Keratinocyte (primary cell): ENCODE measurements around the gene CHGA. TPM values are rescaled to one million over a fixed set of nuclear protein-coding genes. Genes with fewer than 3 reads are reported as not detected.

ENCODE experiments used
- DNase-seq: peaks from one replicate; pipeline ENCODE4 v3.0.0-alpha.2; 2011; ENCODE audit warnings: low read depth, missing footprints, low spot score
- FAIRE-seq: peaks from 2 replicates; lab custom pipeline; 2011; peaks lifted over from hg19 to GRCh38; lab: Jason Lieb, UNC
- H2AFZ ChIP-seq: 2 replicates; pipeline ENCODE4 v1.6.0; 2012; ENCODE audit warnings: low read length, control low read depth, inconsistent platforms; ENCODE audit not compliant: control insufficient read depth
- H3K27ac ChIP-seq: 2 replicates; pipeline ENCODE4 v1.5.1; 2011; ENCODE audit warnings: low read length; ENCODE audit not compliant: control insufficient read depth, insufficient read depth
- H3K27me3 ChIP-seq: 3 replicates; pipeline ENCODE4 v1.6.0; 2011; ENCODE audit warnings: low read length; ENCODE audit not compliant: control insufficient read depth, insufficient read depth; ENCODE audit errors: extremely low read depth
- H3K36me3 ChIP-seq, 2 experiments: 2 replicates in 1 of 2; 3 replicates in 1 of 2; pipeline ENCODE4 v1.5.1; 2011; ENCODE audit warnings: low read length in 2 of 2, mild to moderate bottlenecking in 1 of 2; ENCODE audit not compliant: control insufficient read depth in 2 of 2, insufficient read depth in 2 of 2; ENCODE audit errors: extremely low read depth in 1 of 2
- H3K4me1 ChIP-seq: 3 replicates; pipeline ENCODE4 v1.5.1; 2011; ENCODE audit warnings: low read length; ENCODE audit not compliant: control insufficient read depth, insufficient read depth; ENCODE audit errors: extremely low read depth
- H3K4me2 ChIP-seq: 3 replicates; pipeline ENCODE4 v1.6.0; 2011; ENCODE audit warnings: low read depth, low read length; ENCODE audit not compliant: control insufficient read depth, insufficient read depth; ENCODE audit errors: extremely low read depth
- H3K4me3 ChIP-seq, 3 experiments: fragments of 200-600 bp in 1 of 3; sonication (generic) in 1 of 3; 2 replicates in 2 of 3; 3 replicates in 1 of 3; pipeline ENCODE4 v1.5.1; 2011 to 2016; ENCODE audit warnings: low read length in 3 of 3, mild to moderate bottlenecking in 3 of 3, control low read depth in 2 of 3, inconsistent platforms in 1 of 3, low read depth in 1 of 3, mixed read lengths in 1 of 3, mixed run types in 1 of 3, moderate library complexity in 1 of 3; ENCODE audit not compliant: control insufficient read depth in 2 of 3, insufficient read depth in 2 of 3; ENCODE audit errors: extremely low read depth in 1 of 3
- H3K79me2 ChIP-seq: 2 replicates; pipeline ENCODE4 v1.6.0; 2012; ENCODE audit warnings: low read length; ENCODE audit not compliant: control insufficient read depth, insufficient read depth
- H3K9ac ChIP-seq: 3 replicates; pipeline ENCODE4 v1.6.0; 2011; ENCODE audit warnings: low read length; ENCODE audit not compliant: control insufficient read depth, insufficient read depth; ENCODE audit errors: extremely low read depth
- H3K9me1 ChIP-seq: 3 replicates; pipeline ENCODE4 v1.6.0; 2011; ENCODE audit warnings: low read length; ENCODE audit not compliant: control insufficient read depth, insufficient read depth; ENCODE audit errors: extremely low read depth
- H3K9me3 ChIP-seq: 2 replicates; pipeline ENCODE4 v1.5.1; 2012; ENCODE audit warnings: low read depth, low read length; ENCODE audit not compliant: control insufficient read depth
- H4K20me1 ChIP-seq: 3 replicates; pipeline ENCODE4 v1.6.0; 2011; ENCODE audit warnings: low read length; ENCODE audit not compliant: control insufficient read depth, insufficient read depth; ENCODE audit errors: extremely low read depth
- EZH2 ChIP-seq: IDR thresholded peaks from one replicate; pipeline ENCODE4 v1.6.1; 2012; ENCODE audit warnings: inconsistent platforms, mild to moderate bottlenecking, low read length, moderate library complexity
- dilution Hi-C: fragments of 300-500 bp; cut with MboI; formaldehyde crosslinking; loops from one replicate; pipeline ENCODE4 v1.7.0; 2020; ENCODE audit warnings: low sequenced_read_pairs; ENCODE audit not compliant: extremely low pct_ligation_motif_present
- polyA plus RNA-seq, 5 experiments: library from polyadenylated mRNA; depleted of rRNA in 3 of 5; stranded (reverse) in 3 of 5; stranded (forward) in 1 of 5; unstranded in 1 of 5; fragments of >200 nt; gene quantifications; 1 replicate in 1 of 5; 2 replicates in 3 of 5; 3 replicates in 1 of 5; pipeline versions ENCODE4 v1.2.1 to v1.2.3, GENCODE V29; 2011 to 2012; ENCODE audit warnings: missing spikeins in 2 of 5, low read depth in 1 of 5, low replicate concordance in 1 of 5
- TF ChIP-seq, protein P1 (sequence below), 3 experiments: IDR thresholded peaks in 1 of 3; conservative IDR thresholded peaks in 1 of 3; optimal IDR thresholded peaks in 1 of 3; 2 replicates in 2 of 3; 3 replicates in 1 of 3; pipeline versions ENCODE3 to v1.5.1; 2011; ENCODE audit warnings: low read length in 3 of 3, mild to moderate bottlenecking in 3 of 3, moderate library complexity in 2 of 3, control low read depth in 1 of 3, inconsistent platforms in 1 of 3; ENCODE audit not compliant: insufficient read depth in 2 of 3; ENCODE audit errors: extremely low read depth in 1 of 3

Gene CHGA
- polyA plus RNA-seq, 1 donor (not counting 4 experiments of a cell fraction or from before 2014, with no cell fraction given) = 0.04 TPM

DNA sequence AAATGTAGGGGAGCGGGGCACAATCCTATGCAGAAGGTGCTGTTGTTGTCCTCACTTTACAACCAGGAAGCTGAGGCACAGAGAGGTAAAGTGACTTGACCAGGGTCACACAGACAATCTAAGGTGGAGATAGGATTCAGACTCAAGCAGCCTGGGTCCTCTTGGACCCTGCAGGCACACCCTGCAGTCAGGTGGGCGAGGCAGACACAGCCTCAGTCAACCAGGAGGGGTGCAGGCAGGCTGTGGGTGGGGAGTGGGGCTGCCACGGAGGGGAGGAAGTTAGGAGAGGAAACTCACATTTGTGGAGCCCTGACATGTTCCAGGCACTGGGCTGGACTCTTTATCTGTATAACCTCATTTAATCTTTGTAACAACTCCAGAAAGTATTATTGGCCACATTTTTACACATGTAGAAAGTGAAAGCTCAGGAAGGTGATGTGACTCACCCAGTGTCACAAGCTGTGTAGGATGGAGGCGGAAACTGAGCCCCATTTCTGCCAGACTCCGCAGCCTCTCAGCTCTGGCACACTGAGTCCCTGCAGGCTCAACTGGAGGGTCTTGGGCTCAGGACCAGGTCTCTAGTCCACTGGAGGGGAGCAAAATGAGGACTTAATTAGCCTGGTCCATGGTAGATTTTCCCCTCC, 24.9 kb upstream of the CHGA start:
- DNase-seq = no peak
- no peaks in the 10 kb centered on the region for H3K4me1 ChIP-seq
- peaks cover 2% of the 10 kb centered on the region for H3K9me3 ChIP-seq
- no peak overlapping the region for H3K27ac ChIP-seq
- no peaks in the 10 kb centered on the region for H3K9me1 ChIP-seq
- dilution Hi-C loops = no loop called here
- H4K20me1 ChIP-seq = no peaks in the 10 kb centered on the region
- no peaks in the 10 kb centered on the region for H3K36me3 ChIP-seq
- no peak overlapping the region for H3K9ac ChIP-seq
- H2AFZ ChIP-seq = no peak overlapping the region
- no peak overlapping the region for H3K4me3 ChIP-seq
- no peak overlapping the region for H3K4me2 ChIP-seq
- peaks cover 9% of the 10 kb centered on the region for H3K27me3 ChIP-seq
- TF ChIP-seq, protein P1, sequence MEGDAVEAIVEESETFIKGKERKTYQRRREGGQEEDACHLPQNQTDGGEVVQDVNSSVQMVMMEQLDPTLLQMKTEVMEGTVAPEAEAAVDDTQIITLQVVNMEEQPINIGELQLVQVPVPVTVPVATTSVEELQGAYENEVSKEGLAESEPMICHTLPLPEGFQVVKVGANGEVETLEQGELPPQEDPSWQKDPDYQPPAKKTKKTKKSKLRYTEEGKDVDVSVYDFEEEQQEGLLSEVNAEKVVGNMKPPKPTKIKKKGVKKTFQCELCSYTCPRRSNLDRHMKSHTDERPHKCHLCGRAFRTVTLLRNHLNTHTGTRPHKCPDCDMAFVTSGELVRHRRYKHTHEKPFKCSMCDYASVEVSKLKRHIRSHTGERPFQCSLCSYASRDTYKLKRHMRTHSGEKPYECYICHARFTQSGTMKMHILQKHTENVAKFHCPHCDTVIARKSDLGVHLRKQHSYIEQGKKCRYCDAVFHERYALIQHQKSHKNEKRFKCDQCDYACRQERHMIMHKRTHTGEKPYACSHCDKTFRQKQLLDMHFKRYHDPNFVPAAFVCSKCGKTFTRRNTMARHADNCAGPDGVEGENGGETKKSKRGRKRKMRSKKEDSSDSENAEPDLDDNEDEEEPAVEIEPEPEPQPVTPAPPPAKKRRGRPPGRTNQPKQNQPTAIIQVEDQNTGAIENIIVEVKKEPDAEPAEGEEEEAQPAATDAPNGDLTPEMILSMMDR (optimal IDR thresholded peaks at IDR 0.05 in 1 of 3, IDR thresholded peaks at IDR 0.05 in 1 of 3, conservative IDR thresholded peaks at IDR 0.05 in 1 of 3; ENCODE audit: extremely low read depth in 1 of 3, insufficient read depth in 2 of 3, low read length in 3 of 3) = no peak
- TF ChIP-seq EZH2 = no peak
- FAIRE-seq = no peak
- H3K79me2 ChIP-seq = no peaks in the 10 kb centered on the region

DNA sequence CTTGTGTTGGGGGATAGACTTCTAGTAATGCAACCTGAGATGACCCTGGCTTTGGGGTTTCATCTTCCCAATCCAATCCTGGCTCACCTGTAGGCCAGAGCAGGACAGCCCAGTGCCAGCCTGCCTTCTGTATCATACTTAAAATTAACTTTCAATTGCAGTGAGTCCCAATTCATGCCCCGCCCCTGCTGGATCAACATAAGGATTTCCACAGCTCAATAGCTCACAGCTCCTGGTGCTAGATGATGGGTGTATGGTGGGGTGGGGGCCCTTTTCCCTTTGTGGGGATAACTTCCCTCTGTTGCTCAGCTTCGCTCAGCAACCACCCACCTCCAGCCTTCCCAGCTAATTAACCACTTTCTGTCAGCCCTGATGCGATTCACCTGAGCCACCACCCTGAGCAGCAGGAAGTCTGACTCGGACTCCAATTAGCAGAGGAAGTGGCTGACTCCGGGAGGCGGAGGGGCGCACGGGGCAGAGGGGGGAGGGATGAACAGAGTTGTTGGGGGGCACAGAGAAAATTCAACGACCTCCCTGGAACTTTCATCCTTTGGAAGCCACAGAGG, 24.3 kb upstream of the CHGA start:
- FAIRE-seq = no peak
- Histone ChIP-seq H3K36me3 (no peaks in the 10 kb centered on the region), H3K79me2 (no peaks in the 10 kb centered on the region), H3K9me1 (no peaks in the 10 kb centered on the region), H3K4me2 (no peak overlapping the region), H3K4me1 (no peaks in the 10 kb centered on the region), H4K20me1 (no peaks in the 10 kb centered on the region), H3K9ac (no peak overlapping the region), H3K4me3 (no peak overlapping the region), H2AFZ (no peak overlapping the region), H3K27ac (no peak overlapping the region), H3K9me3 (peaks cover 2% of the 10 kb centered on the region), H3K27me3 (peaks cover 12% of the 10 kb centered on the region)
- TF ChIP-seq EZH2 = no peak
- TF ChIP-seq, protein P1 (optimal IDR thresholded peaks at IDR 0.05 in 1 of 3, IDR thresholded peaks at IDR 0.05 in 1 of 3, conservative IDR thresholded peaks at IDR 0.05 in 1 of 3; ENCODE audit: extremely low read depth in 1 of 3, insufficient read depth in 2 of 3, low read length in 3 of 3) = no peak
- DNase-seq = no peak
- dilution Hi-C loops = no loop called here
